Measurements from ENCODE around the gene RALGAPB.
"Not testable (repeated sequence)": the region's sequence is repeated elsewhere in the genome, so short reads cannot be mapped to it uniquely, and the experiment has no call there.

The RALGAPB gene

GRCh38 chr20:38472513-38473366 lies at the start of gene RALGAPB:
RALGAPB (plus strand) TSS chr20:38472843; CDS start chr20:38488433, 15,590 bp downstream.
- DNase-seq = peak; percentile 98

GRCh38 chr20:38423541-38423940 lies 49.1 kb upstream of the RALGAPB start:
- DNase-seq = no peak

GRCh38 chr20:38424401-38424800 lies 48.2 kb upstream of the RALGAPB start:
- DNase-seq = no peak

GRCh38 chr20:38426006-38426897 lies 46.4 kb upstream of the RALGAPB start:
- DNase-seq = peak; percentile 92

- no peak for DNase-seq
Observed at GRCh38 chr20:38427655-38428023, 45.0 kb upstream of the RALGAPB start.

GRCh38 chr20:38428800-38429199 lies 43.8 kb upstream of the RALGAPB start:
- DNase-seq = no peak

GRCh38 chr20:38429301-38429700 lies 43.3 kb upstream of the RALGAPB start:
- DNase-seq = no peak

- DNase-seq = no peak
Observed at GRCh38 chr20:38430679-38431325, 41.8 kb upstream of the RALGAPB start.

GRCh38 chr20:38432292-38432691 lies 40.4 kb upstream of the RALGAPB start:
- DNase-seq = no peak

- DNase-seq = not testable (repeated sequence)
Observed at GRCh38 chr20:38432870-38433269, 39.8 kb upstream of the RALGAPB start.

- DNase-seq = no peak
Observed at GRCh38 chr20:38433304-38433972, 39.2 kb upstream of the RALGAPB start.

- DNase-seq = no peak
Observed at GRCh38 chr20:38434301-38434741, 38.3 kb upstream of the RALGAPB start.

- DNase-seq = peak; percentile 91
Observed at GRCh38 chr20:38434770-38435554, 37.7 kb upstream of the RALGAPB start, which contains the start of gene SNHG17. SNHG17 (minus strand) TSS chr20:38435328.

GRCh38 chr20:38435555-38435939 lies 37.1 kb upstream of the RALGAPB start:
- peak; percentile 74 for DNase-seq

- no peak for DNase-seq
Observed at GRCh38 chr20:38437796-38438195, 34.8 kb upstream of the RALGAPB start.

- not testable (repeated sequence) for DNase-seq
Observed at GRCh38 chr20:38441110-38441509, 31.5 kb upstream of the RALGAPB start.

- DNase-seq = no peak
Observed at GRCh38 chr20:38441916-38442315, 30.7 kb upstream of the RALGAPB start.

GRCh38 chr20:38445381-38445796 lies 27.3 kb upstream of the RALGAPB start:
- no peak for DNase-seq

GRCh38 chr20:38445901-38446425 lies 26.7 kb upstream of the RALGAPB start:
- DNase-seq = no peak

- peak; percentile 91 for DNase-seq
Observed at GRCh38 chr20:38446441-38447209, 26.0 kb upstream of the RALGAPB start.

GRCh38 chr20:38447251-38447661 lies 25.4 kb upstream of the RALGAPB start:
- no peak for DNase-seq
